HepG2 (cell line): ENCODE results near the gene FABP2. TPM values are rescaled to one million over a fixed set of nuclear protein-coding genes. Genes with fewer than 3 reads are reported as not detected.

ENCODE experiments used
- ARNTL ChIP-seq: sonication (generic); formaldehyde crosslinking; IDR thresholded peaks from 2 replicates; pipeline ENCODE4 v1.4.0; 2020; ENCODE audit warnings: mild to moderate bottlenecking, missing genetic modification reagents
- CAMTA2 ChIP-seq: sonication (generic); formaldehyde crosslinking; IDR thresholded peaks from 2 replicates; pipeline ENCODE4 v1.4.0; 2020; ENCODE audit warnings: mild to moderate bottlenecking, missing genetic modification reagents, borderline replicate concordance
- CCAR2 ChIP-seq: fragments of 200-400 bp; formaldehyde crosslinking; optimal IDR thresholded peaks from 2 replicates; pipeline ENCODE3; 2018; ENCODE audit warnings: low read depth, mild to moderate bottlenecking, low read length, moderate library complexity
- CSRNP2 ChIP-seq: sonication (generic); formaldehyde crosslinking; conservative IDR thresholded peaks from 2 replicates; pipeline ENCODE4 v1.8.0; 2022; ENCODE audit warnings: low read depth, missing genetic modification reagents
- GABPB1 ChIP-seq: IDR thresholded peaks from 2 replicates; pipeline ENCODE4 v1.6.1; 2016; ENCODE audit warnings: mild to moderate bottlenecking, missing genetic modification reagents, moderate library complexity, missing compliant biosample characterization
- GLI4 ChIP-seq: sonication (generic); formaldehyde crosslinking; IDR thresholded peaks from 2 replicates; pipeline ENCODE4 v1.5.1; 2020; ENCODE audit warnings: missing genetic modification reagents, mild to moderate bottlenecking, moderate library complexity, borderline replicate concordance
- HBP1 ChIP-seq: IDR thresholded peaks from 2 replicates; pipeline ENCODE4 v1.6.1; 2016; ENCODE audit warnings: low read depth, control low read depth
- HINFP ChIP-seq: sonication (generic); formaldehyde crosslinking; IDR thresholded peaks from 2 replicates; pipeline ENCODE4 v1.4.0; 2020; ENCODE audit warnings: low read depth, mild to moderate bottlenecking, missing genetic modification reagents
- HMGA1 ChIP-seq: sonication (generic); formaldehyde crosslinking; conservative IDR thresholded peaks from 2 replicates; pipeline ENCODE4 v1.4.0; 2020; ENCODE audit warnings: missing genetic modification reagents
- HOXA5 ChIP-seq: sonication (generic); formaldehyde crosslinking; IDR thresholded peaks from 2 replicates; pipeline ENCODE4 v1.4.0; 2020; ENCODE audit warnings: missing genetic modification reagents
- HOXA9 ChIP-seq: sonication (generic); formaldehyde crosslinking; IDR thresholded peaks from 2 replicates; pipeline ENCODE4 v1.8.1; 2022; ENCODE audit warnings: missing genetic modification reagents, mild to moderate bottlenecking, moderate library complexity, borderline replicate concordance
- MYC ChIP-seq: sonication (generic); formaldehyde crosslinking; IDR thresholded peaks from 2 replicates; pipeline ENCODE4 v1.9.0; 2021; ENCODE audit warnings: missing genetic modification reagents, borderline replicate concordance
- NR2F1 ChIP-seq, 2 experiments: fragments of 450-650 bp in 1 of 2; formaldehyde crosslinking in 1 of 2; IDR thresholded peaks; 2 replicates each; pipeline versions ENCODE4 v1.5.0 to v1.6.1; 2016 to 2020; ENCODE audit warnings: mild to moderate bottlenecking in 1 of 2, missing compliant biosample characterization in 1 of 2, missing genetic modification reagents in 1 of 2, moderate library complexity in 1 of 2
- ZBTB21 ChIP-seq: sonication (generic); formaldehyde crosslinking; IDR thresholded peaks from 2 replicates; pipeline ENCODE4 v1.4.0; 2020; ENCODE audit warnings: missing genetic modification reagents
- ZBTB34 ChIP-seq: sonication (generic); formaldehyde crosslinking; IDR thresholded peaks from 2 replicates; pipeline ENCODE4 v1.8.0; 2022; ENCODE audit warnings: mild to moderate bottlenecking, missing genetic modification reagents
- ZNF138 ChIP-seq: sonication (generic); formaldehyde crosslinking; IDR thresholded peaks from 2 replicates; pipeline ENCODE4 v1.5.0; 2020; ENCODE audit warnings: mild to moderate bottlenecking, low read depth, missing genetic modification reagents
- ZNF260 ChIP-seq: sonication (generic); formaldehyde crosslinking; IDR thresholded peaks from 2 replicates; pipeline ENCODE4 v1.4.0; 2020; ENCODE audit warnings: missing genetic modification reagents, low read depth, mild to moderate bottlenecking, borderline replicate concordance
- ZNF264 ChIP-seq: sonication (generic); formaldehyde crosslinking; IDR thresholded peaks from 2 replicates; pipeline ENCODE4 v1.4.0; 2020; ENCODE audit warnings: missing genetic modification reagents
- ZNF317 ChIP-seq: sonication (generic); formaldehyde crosslinking; IDR thresholded peaks from 2 replicates; pipeline ENCODE4 v1.5.0; 2020; ENCODE audit warnings: mild to moderate bottlenecking, missing genetic modification reagents
- ZNF605 ChIP-seq: sonication (generic); formaldehyde crosslinking; IDR thresholded peaks from 2 replicates; pipeline ENCODE4 v1.8.0; 2022; ENCODE audit warnings: mild to moderate bottlenecking, missing genetic modification reagents
- ZNF761 ChIP-seq: sonication (generic); formaldehyde crosslinking; conservative IDR thresholded peaks from 2 replicates; pipeline ENCODE4 v1.4.0; 2020; ENCODE audit warnings: mild to moderate bottlenecking, missing genetic modification reagents
- ZNF772 ChIP-seq: sonication (generic); formaldehyde crosslinking; IDR thresholded peaks from 2 replicates; pipeline ENCODE4 v1.5.0; 2020; ENCODE audit warnings: mild to moderate bottlenecking, missing genetic modification reagents
- polyA plus RNA-seq, 8 experiments: library from polyadenylated mRNA; depleted of rRNA in 3 of 8; stranded (reverse) in 7 of 8; unstranded in 1 of 8; fragments of >200 nt; fragmentation: Illumina TruSeq in 4 of 8; extraction: Trizol in 4 of 8; gene quantifications; 2 replicates each; pipeline versions ENCODE4 v1.2.1 to v1.2.3, GENCODE V29; 2011 to 2016; ENCODE audit warnings: low read depth in 4 of 8, missing spikeins in 1 of 8, mixed read lengths in 1 of 8; ENCODE audit not compliant: insufficient read depth in 1 of 8
- total RNA-seq, 5 experiments: library from RNA; depleted of rRNA; stranded (reverse); fragments of >200 nt; fragmentation: Illumina TruSeq; extraction: Trizol; gene quantifications; 2 replicates each; pipeline ENCODE4 v1.2.3, GENCODE V29; 2016; ENCODE audit warnings: low read depth in 1 of 5

FABP2 gene
- total and polyA plus RNA-seq, 2 of the 13 experiments (the other 11 are each of a cell fraction or from before 2014, with no cell fraction given) = 0.78 to 1.2 TPM

GRCh38 chr4:119290598-119290997 is 31.3 kb downstream of the FABP2 start (continued):
- no peak for TF ChIP-seq ZBTB34 (CRISPR knock-in tag)
- TF ChIP-seq ZNF138 = no peak
- no peak for TF ChIP-seq ZBTB21 (CRISPR knock-in tag)
- no peak for TF ChIP-seq ARNTL (CRISPR knock-in tag)
- no peak for TF ChIP-seq ZNF605 (CRISPR knock-in tag)
- TF ChIP-seq NR2F1 (CRISPR knock-in tag; IDR thresholded peaks at IDR 0.05) = peak in 1 of 2 experiments; percentile 49; a peak in 1 of 4 replicates
- TF ChIP-seq GABPB1 (CRISPR knock-in tag) = no peak
- no peak for TF ChIP-seq HMGA1 (CRISPR knock-in tag)
- no peak for TF ChIP-seq CCAR2
- TF ChIP-seq ZNF260 = no peak
- TF ChIP-seq CSRNP2 = no peak
- no peak for TF ChIP-seq HOXA9 (CRISPR knock-in tag)
- TF ChIP-seq ZNF772 (CRISPR knock-in tag) = no peak
- TF ChIP-seq ZNF761 (CRISPR knock-in tag) = no peak
- no peak for TF ChIP-seq HOXA5 (CRISPR knock-in tag)
- TF ChIP-seq HBP1 = no peak
- TF ChIP-seq ZNF317 = no peak
- TF ChIP-seq CAMTA2 (CRISPR knock-in tag) = no peak
- no peak for TF ChIP-seq HINFP (CRISPR knock-in tag)
- no peak for TF ChIP-seq MYC (CRISPR knock-in tag)
- no peak for TF ChIP-seq GLI4
- TF ChIP-seq ZNF264 = no peak
